Stimulated activated memory B cell treated with anti-CD40 and anti-IgM and Interleukin-4, amounts not matched to agents 10 μg/mL and 1 μg/mL and 100 μg/mL, for 72 hours (primary cell): ENCODE results near the gene NUP54.

Experiments used
- ATAC-seq: fragments of 150-1000 bp; cut with Tn5 transposase; 2 replicates; pipeline ENCODE4 v1.10.0; 2021
- H3K27ac Mint-ChIP-seq: one replicate; pipeline ENCODE4 v1.8.0; 2022; ENCODE audit warnings: mild to moderate bottlenecking, mixed read lengths
- H3K27me3 Mint-ChIP-seq: one replicate; pipeline ENCODE4 v1.8.0; 2022; ENCODE audit warnings: mixed read lengths
- H3K36me3 Mint-ChIP-seq: one replicate; pipeline ENCODE4 v1.8.0; 2022; ENCODE audit warnings: mixed read lengths
- H3K4me1 Mint-ChIP-seq: one replicate; pipeline ENCODE4 v1.8.0; 2022; ENCODE audit warnings: mixed read lengths
- H3K4me3 Mint-ChIP-seq: one replicate; pipeline ENCODE4 v1.8.0; 2022; ENCODE audit warnings: mild to moderate bottlenecking, moderate library complexity, mixed read lengths
- H3K9me3 Mint-ChIP-seq: one replicate; pipeline ENCODE4 v1.8.0; 2022; ENCODE audit warnings: mixed read lengths

The NUP54 gene

GRCh38 chr4:76174216-76174615 is 26.0 kb upstream of the NUP54 start:
- H3K4me1 Mint-ChIP-seq, result peaks cover 10% of the 10 kb centered on the region
- no peaks in the 10 kb centered on the region for H3K27me3 Mint-ChIP-seq
- peaks cover 37% of the 10 kb centered on the region for H3K36me3 Mint-ChIP-seq
- H3K9me3 Mint-ChIP-seq, result no peaks in the 10 kb centered on the region
- no peak overlapping the region for H3K4me3 Mint-ChIP-seq
- no peak for ATAC-seq
- H3K27ac Mint-ChIP-seq, result no peak overlapping the region

- no peaks in the 10 kb centered on the region for H3K9me3 Mint-ChIP-seq
- H3K4me3 Mint-ChIP-seq, result no peak overlapping the region
- no peaks in the 10 kb centered on the region for H3K4me1 Mint-ChIP-seq
- H3K36me3 Mint-ChIP-seq, result peaks cover 28% of the 10 kb centered on the region
- no peak overlapping the region for H3K27ac Mint-ChIP-seq
- H3K27me3 Mint-ChIP-seq, result no peaks in the 10 kb centered on the region
- no peak for ATAC-seq
Observed at GRCh38 chr4:76168688-76169087, 20.5 kb upstream of the NUP54 start.

GRCh38 chr4:76166480-76166879 is 18.3 kb upstream of the NUP54 start:
- no peak for ATAC-seq
- no peak overlapping the region for H3K4me3 Mint-ChIP-seq
- H3K4me1 Mint-ChIP-seq, result no peaks in the 10 kb centered on the region
- H3K36me3 Mint-ChIP-seq, result peaks cover 44% of the 10 kb centered on the region
- H3K9me3 Mint-ChIP-seq, result no peaks in the 10 kb centered on the region
- no peaks in the 10 kb centered on the region for H3K27me3 Mint-ChIP-seq
- H3K27ac Mint-ChIP-seq, result no peak overlapping the region

DNA sequence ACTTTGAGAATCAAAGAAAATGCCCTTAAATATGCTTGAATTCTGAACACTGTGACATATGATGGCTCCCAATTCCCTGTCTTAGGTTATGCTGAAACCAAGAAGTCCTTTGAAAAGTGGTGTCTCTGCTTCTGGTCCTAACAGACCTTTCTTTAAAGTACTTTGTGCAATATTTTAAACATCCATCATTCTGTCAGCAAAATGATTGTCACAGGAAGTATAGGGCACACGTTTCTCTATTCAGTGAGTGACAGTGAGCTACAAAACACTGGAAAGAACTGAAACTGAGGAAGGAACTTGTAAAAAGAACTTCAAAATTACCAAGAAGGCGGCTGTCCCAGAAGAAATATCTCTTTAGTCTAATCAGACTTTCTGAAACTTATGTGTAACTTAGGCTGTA is 12.2 kb upstream of the NUP54 start:
- Mint-ChIP-seq H3K9me3 (no peaks in the 10 kb centered on the region), H3K36me3 (peaks cover 29% of the 10 kb centered on the region), H3K27ac (no peak overlapping the region), H3K4me3 (no peak overlapping the region), H3K27me3 (no peaks in the 10 kb centered on the region), H3K4me1 (no peaks in the 10 kb centered on the region)
- ATAC-seq, result no peak

DNA sequence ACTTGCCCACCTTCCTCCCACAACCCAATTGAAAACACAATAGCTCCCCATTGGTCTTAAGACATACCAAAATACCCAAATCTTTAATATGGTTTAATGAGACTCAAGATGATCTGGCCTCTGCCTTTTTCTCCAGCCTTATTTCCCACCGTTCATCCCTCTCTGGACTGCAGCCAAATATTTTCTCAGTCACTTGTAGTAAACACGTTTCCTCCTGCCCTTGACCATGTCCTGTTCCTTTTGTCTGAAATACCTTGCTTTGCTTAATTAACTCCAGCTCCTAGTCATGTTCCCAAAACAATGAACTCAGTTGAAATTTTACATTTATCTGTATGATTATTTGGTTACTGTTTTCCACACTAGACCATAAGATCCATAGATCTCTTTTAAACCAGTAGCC is 8.4 kb upstream of the NUP54 start:
- Mint-ChIP-seq H3K9me3 (peaks cover 4% of the 10 kb centered on the region), H3K4me3 (no peak overlapping the region), H3K27ac (no peak overlapping the region), H3K4me1 (no peaks in the 10 kb centered on the region), H3K36me3 (peaks cover 20% of the 10 kb centered on the region), H3K27me3 (no peaks in the 10 kb centered on the region)
- ATAC-seq, result no peak

GRCh38 chr4:76155979-76156378 is 7.8 kb upstream of the NUP54 start:
- ATAC-seq, result no peak
- no peak overlapping the region for H3K27ac Mint-ChIP-seq
- H3K27me3 Mint-ChIP-seq, result no peaks in the 10 kb centered on the region
- no peak overlapping the region for H3K4me3 Mint-ChIP-seq
- H3K36me3 Mint-ChIP-seq, result peaks cover 20% of the 10 kb centered on the region
- H3K4me1 Mint-ChIP-seq, result no peaks in the 10 kb centered on the region
- peaks cover 4% of the 10 kb centered on the region for H3K9me3 Mint-ChIP-seq

GRCh38 chr4:76153356-76153755 is 5.2 kb upstream of the NUP54 start:
- H3K4me3 Mint-ChIP-seq, result no peak overlapping the region
- no peak for ATAC-seq

GRCh38 chr4:76147454-76148141 is 599 bp downstream of the NUP54 start:
- peaks cover 19% of the 10 kb centered on the region for H3K4me1 Mint-ChIP-seq
- H3K27me3 Mint-ChIP-seq, result no peaks in the 10 kb centered on the region
- no peaks in the 10 kb centered on the region for H3K9me3 Mint-ChIP-seq
- peak overlapping the region; percentile 92 for H3K4me3 Mint-ChIP-seq
- H3K27ac Mint-ChIP-seq, result peak overlapping the region; percentile 89
- peak; percentile 56 for ATAC-seq
- peaks cover 15% of the 10 kb centered on the region for H3K36me3 Mint-ChIP-seq

More at GRCh38 chr4:76153356-76153755, 5.2 kb upstream of the NUP54 start:
- H3K9me3 Mint-ChIP-seq, result peaks cover 4% of the 10 kb centered on the region
- H3K27ac Mint-ChIP-seq, result no peak overlapping the region
- H3K4me1 Mint-ChIP-seq, result peaks cover 11% of the 10 kb centered on the region
- no peaks in the 10 kb centered on the region for H3K27me3 Mint-ChIP-seq
- H3K36me3 Mint-ChIP-seq, result peaks cover 20% of the 10 kb centered on the region

DNA sequence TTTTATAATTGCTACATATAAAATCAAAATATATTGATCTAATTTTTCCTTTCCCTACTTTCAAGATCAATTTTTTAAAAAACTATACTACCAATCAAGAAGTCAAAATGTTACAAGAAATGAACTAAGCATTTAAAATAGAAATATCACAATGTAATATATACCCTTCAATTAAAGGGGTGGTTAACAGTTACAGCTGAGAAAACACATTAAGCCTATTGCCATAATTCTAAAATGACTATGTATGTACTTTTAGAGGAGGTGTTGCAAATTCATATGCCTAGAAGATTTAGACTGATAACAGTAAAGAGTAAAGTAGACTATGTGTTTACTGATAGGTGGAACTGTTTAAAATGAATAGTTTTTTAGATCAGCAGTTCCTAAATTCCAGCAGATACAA is 3.7 kb downstream of the NUP54 start:
- ATAC-seq, result no peak
- no peaks in the 10 kb centered on the region for H3K27me3 Mint-ChIP-seq
- no peaks in the 10 kb centered on the region for H3K9me3 Mint-ChIP-seq
- H3K4me1 Mint-ChIP-seq, result peaks cover 26% of the 10 kb centered on the region
- H3K36me3 Mint-ChIP-seq, result peaks cover 32% of the 10 kb centered on the region
- no peak overlapping the region for H3K27ac Mint-ChIP-seq
- H3K4me3 Mint-ChIP-seq, result no peak overlapping the region

- ATAC-seq, result no peak
- Mint-ChIP-seq H3K9me3 (no peaks in the 10 kb centered on the region), H3K27me3 (no peaks in the 10 kb centered on the region), H3K36me3 (peaks cover 52% of the 10 kb centered on the region), H3K4me3 (no peak overlapping the region), H3K4me1 (peaks cover 19% of the 10 kb centered on the region), H3K27ac (no peak overlapping the region)
Observed at GRCh38 chr4:76141241-76141640, 7.0 kb downstream of the NUP54 start.

DNA sequence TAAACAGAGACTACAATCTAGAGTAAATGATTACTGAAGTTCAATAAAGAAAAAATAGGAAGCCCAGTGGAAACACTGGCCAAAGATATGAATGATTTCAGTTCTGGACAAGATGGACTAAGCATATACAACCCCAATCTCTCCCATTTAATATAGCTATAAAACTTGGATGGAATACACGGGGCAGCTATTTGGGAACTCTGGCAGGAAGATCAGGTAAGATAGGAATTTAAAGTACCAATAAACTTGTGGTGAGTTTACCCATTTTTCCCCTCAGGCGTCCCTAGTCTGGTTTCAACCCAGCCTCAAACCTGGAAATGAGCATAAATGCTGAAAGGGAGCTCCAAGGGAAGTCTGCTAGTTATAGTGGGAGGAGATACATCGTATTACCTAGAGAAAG is 20.4 kb downstream of the NUP54 start:
- H3K27me3 Mint-ChIP-seq, result no peaks in the 10 kb centered on the region
- H3K9me3 Mint-ChIP-seq, result no peaks in the 10 kb centered on the region
- no peak overlapping the region for H3K27ac Mint-ChIP-seq
- H3K4me1 Mint-ChIP-seq, result no peaks in the 10 kb centered on the region
- peaks cover 38% of the 10 kb centered on the region for H3K36me3 Mint-ChIP-seq
- no peak for ATAC-seq
- H3K4me3 Mint-ChIP-seq, result no peak overlapping the region

- Mint-ChIP-seq H3K9me3 (no peaks in the 10 kb centered on the region), H3K27ac (no peak overlapping the region), H3K27me3 (no peaks in the 10 kb centered on the region), H3K36me3 (peaks cover 52% of the 10 kb centered on the region), H3K4me3 (no peak overlapping the region), H3K4me1 (no peaks in the 10 kb centered on the region)
- ATAC-seq, result no peak
Observed at GRCh38 chr4:76125816-76126215, 22.4 kb downstream of the NUP54 start.

DNA sequence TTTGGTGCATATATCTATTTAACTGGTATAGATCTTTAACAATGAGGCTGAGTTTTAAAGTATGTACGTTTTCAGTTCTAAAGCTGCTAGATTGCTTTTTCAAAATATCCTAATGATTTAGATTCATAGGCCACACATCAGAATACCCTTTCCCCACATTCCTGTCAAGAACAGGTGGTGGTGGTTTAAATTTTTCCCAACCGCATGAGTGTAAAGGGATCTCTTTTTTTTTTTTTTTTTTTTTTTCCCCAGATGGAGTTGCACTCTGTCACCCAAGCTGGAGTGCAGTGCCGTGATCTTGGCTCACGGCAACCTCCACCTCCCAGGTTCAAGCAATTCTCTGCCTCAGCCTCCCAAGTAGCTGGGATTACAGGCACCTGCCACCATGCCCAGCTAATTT is 28.0 kb downstream of the NUP54 start:
- no peak for ATAC-seq
- Mint-ChIP-seq H3K36me3 (peaks cover 68% of the 10 kb centered on the region), H3K9me3 (peaks cover 2% of the 10 kb centered on the region), H3K4me3 (no peak overlapping the region), H3K27me3 (no peaks in the 10 kb centered on the region), H3K27ac (no peak overlapping the region), H3K4me1 (no peaks in the 10 kb centered on the region)

GRCh38 chr4:76117536-76117935 is 30.7 kb downstream of the NUP54 start:
- ATAC-seq, result no peak
- Mint-ChIP-seq H3K4me3 (no peak overlapping the region), H3K9me3 (peaks cover 2% of the 10 kb centered on the region), H3K36me3 (peaks cover 67% of the 10 kb centered on the region), H3K4me1 (no peaks in the 10 kb centered on the region), H3K27me3 (no peaks in the 10 kb centered on the region), H3K27ac (no peak overlapping the region)

GRCh38 chr4:76116821-76117220 is 31.4 kb downstream of the NUP54 start:
- Mint-ChIP-seq H3K36me3 (peaks cover 66% of the 10 kb centered on the region), H3K27ac (no peak overlapping the region)

DNA sequence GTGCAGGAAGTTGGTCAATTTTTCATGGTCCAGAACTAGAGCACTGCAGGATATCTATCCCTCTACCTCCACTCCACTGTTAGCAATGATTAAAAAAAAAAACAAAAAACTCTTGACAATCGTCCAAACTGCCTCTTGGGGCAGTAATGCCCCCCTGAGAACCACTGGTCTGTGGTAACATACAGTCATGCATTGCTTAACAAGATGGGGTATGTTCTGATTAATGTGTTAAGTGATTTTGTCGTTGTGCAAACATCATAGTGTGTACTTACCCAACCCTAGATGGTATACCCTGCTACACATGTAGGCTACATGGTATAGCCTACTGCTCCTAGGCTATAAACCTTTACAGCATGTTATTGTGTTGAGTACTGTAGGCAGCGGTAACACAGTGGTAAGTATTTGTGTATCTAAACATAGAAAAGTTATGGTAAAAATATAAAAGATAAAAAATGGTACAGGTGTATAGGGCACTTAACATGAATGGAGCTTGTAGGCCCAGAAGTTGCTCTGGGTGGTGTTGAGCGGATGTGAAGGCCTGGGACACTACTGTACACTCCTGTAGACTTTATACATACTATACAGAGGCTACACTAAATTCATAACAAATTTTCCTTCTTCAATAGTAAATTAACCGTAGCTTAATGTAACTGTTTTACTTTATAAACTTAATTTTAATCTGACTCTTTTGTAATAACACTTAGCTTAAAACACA is 39.6 kb downstream of the NUP54 start:
- no peaks in the 10 kb centered on the region for H3K27me3 Mint-ChIP-seq
- no peak for ATAC-seq
- peaks cover 14% of the 10 kb centered on the region for H3K36me3 Mint-ChIP-seq

More at GRCh38 chr4:76116821-76117220, 31.4 kb downstream of the NUP54 start:
- Mint-ChIP-seq H3K4me3 (no peak overlapping the region), H3K4me1 (no peaks in the 10 kb centered on the region), H3K27me3 (no peaks in the 10 kb centered on the region), H3K9me3 (peaks cover 2% of the 10 kb centered on the region)
- no peak for ATAC-seq

More for the DNA sequence above, 39.6 kb downstream of the NUP54 start:
- no peaks in the 10 kb centered on the region for H3K9me3 Mint-ChIP-seq
- H3K4me1 Mint-ChIP-seq, result no peaks in the 10 kb centered on the region
- no peak overlapping the region for H3K27ac Mint-ChIP-seq
- no peak overlapping the region for H3K4me3 Mint-ChIP-seq
